Measurements from ENCODE around the gene ARHGAP32.

Gene ARHGAP32

DNA sequence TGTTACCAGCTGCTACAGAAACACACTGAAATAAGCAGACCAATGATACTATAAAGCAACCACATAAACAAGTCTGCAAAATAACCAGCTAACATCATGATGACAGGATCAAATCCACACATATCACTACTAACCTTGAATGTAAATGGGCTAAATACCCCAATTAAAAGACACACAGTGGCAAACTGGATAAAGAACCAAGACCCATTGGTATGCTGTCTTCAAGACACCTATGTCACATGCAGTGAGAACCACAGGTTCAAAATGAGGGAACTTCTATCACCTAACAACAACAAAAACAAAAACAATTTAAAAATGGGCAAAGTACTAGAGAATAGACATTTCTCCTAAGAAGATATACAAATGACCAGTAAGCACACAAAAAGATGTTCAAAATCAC, 89.9 kb downstream of the ARHGAP32 start:
- TF ChIP-seq ZC3H10 (CRISPR knock-in tag; IDR thresholded peaks at IDR 0.05): no peak
- TF ChIP-seq ZNF565 (CRISPR knock-in tag; conservative IDR thresholded peaks at IDR 0.05; ENCODE audit: low read depth): no peak
- TF ChIP-seq, protein P1, sequence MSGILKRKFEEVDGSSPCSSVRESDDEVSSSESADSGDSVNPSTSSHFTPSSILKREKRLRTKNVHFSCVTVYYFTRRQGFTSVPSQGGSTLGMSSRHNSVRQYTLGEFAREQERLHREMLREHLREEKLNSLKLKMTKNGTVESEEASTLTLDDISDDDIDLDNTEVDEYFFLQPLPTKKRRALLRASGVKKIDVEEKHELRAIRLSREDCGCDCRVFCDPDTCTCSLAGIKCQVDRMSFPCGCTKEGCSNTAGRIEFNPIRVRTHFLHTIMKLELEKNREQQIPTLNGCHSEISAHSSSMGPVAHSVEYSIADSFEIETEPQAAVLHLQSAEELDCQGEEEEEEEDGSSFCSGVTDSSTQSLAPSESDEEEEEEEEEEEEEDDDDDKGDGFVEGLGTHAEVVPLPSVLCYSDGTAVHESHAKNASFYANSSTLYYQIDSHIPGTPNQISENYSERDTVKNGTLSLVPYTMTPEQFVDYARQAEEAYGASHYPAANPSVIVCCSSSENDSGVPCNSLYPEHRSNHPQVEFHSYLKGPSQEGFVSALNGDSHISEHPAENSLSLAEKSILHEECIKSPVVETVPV (CRISPR knock-in tag; IDR thresholded peaks at IDR 0.05): no peak
- TF ChIP-seq, protein P2, sequence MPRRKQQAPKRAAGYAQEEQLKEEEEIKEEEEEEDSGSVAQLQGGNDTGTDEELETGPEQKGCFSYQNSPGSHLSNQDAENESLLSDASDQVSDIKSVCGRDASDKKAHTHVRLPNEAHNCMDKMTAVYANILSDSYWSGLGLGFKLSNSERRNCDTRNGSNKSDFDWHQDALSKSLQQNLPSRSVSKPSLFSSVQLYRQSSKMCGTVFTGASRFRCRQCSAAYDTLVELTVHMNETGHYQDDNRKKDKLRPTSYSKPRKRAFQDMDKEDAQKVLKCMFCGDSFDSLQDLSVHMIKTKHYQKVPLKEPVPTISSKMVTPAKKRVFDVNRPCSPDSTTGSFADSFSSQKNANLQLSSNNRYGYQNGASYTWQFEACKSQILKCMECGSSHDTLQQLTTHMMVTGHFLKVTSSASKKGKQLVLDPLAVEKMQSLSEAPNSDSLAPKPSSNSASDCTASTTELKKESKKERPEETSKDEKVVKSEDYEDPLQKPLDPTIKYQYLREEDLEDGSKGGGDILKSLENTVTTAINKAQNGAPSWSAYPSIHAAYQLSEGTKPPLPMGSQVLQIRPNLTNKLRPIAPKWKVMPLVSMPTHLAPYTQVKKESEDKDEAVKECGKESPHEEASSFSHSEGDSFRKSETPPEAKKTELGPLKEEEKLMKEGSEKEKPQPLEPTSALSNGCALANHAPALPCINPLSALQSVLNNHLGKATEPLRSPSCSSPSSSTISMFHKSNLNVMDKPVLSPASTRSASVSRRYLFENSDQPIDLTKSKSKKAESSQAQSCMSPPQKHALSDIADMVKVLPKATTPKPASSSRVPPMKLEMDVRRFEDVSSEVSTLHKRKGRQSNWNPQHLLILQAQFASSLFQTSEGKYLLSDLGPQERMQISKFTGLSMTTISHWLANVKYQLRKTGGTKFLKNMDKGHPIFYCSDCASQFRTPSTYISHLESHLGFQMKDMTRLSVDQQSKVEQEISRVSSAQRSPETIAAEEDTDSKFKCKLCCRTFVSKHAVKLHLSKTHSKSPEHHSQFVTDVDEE (CRISPR knock-in tag; IDR thresholded peaks at IDR 0.05): no peak
- no peak for TF ChIP-seq ARNTL (CRISPR knock-in tag; IDR thresholded peaks at IDR 0.05; ENCODE audit: borderline replicate concordance, low read depth)
- TF ChIP-seq GLIS3 (CRISPR knock-in tag; IDR thresholded peaks at IDR 0.05): no peak
- no peak for TF ChIP-seq CSDC2 (CRISPR knock-in tag; IDR thresholded peaks at IDR 0.05)
- no peak for TF ChIP-seq ZNF70 (CRISPR knock-in tag; IDR thresholded peaks at IDR 0.05)
- no peak for TF ChIP-seq ZFP30 (CRISPR knock-in tag; IDR thresholded peaks at IDR 0.05)
- no peak for TF ChIP-seq ZFP3 (CRISPR knock-in tag; IDR thresholded peaks at IDR 0.05)
- TF ChIP-seq OSR1 (CRISPR knock-in tag; IDR thresholded peaks at IDR 0.05): no peak
- no peak for TF ChIP-seq ISL1 (CRISPR knock-in tag; IDR thresholded peaks at IDR 0.05)
- TF ChIP-seq, protein P3, sequence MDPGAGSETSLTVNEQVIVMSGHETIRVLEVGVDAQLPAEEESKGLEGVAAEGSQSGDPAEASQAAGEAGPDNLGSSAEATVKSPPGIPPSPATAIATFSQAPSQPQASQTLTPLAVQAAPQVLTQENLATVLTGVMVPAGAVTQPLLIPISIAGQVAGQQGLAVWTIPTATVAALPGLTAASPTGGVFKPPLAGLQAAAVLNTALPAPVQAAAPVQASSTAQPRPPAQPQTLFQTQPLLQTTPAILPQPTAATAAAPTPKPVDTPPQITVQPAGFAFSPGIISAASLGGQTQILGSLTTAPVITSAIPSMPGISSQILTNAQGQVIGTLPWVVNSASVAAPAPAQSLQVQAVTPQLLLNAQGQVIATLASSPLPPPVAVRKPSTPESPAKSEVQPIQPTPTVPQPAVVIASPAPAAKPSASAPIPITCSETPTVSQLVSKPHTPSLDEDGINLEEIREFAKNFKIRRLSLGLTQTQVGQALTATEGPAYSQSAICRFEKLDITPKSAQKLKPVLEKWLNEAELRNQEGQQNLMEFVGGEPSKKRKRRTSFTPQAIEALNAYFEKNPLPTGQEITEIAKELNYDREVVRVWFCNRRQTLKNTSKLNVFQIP (CRISPR knock-in tag; IDR thresholded peaks at IDR 0.05; ENCODE audit: borderline replicate concordance, low read depth): no peak
- no peak for TF ChIP-seq PPARA (CRISPR knock-in tag; IDR thresholded peaks at IDR 0.05; ENCODE audit: borderline replicate concordance)
- ATAC-seq: no peak

DNA sequence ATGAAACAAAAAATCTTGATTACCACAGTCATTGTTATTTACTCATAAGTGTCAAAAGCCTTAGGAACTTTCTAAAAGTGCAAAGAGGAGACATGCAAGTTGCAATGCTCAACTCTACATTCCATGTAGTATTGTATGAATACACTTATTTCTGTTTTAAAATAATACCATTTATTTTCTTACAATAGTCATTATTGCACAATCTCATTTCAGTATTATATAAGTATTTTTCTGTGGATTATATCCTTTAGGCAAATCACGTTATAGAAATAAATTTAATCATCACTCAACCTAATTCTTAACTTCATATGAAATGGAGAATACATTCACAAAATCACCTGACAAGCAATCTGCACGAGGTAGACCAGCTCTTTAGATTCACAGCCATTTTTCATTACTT, 98.8 kb downstream of the ARHGAP32 start:
- no peak for ATAC-seq
- TF ChIP-seq GLIS3 (CRISPR knock-in tag; IDR thresholded peaks at IDR 0.05) (no peak), ZFP30 (CRISPR knock-in tag; IDR thresholded peaks at IDR 0.05) (no peak), ARNTL (CRISPR knock-in tag; IDR thresholded peaks at IDR 0.05; ENCODE audit: borderline replicate concordance, low read depth) (no peak), TCF4 (CRISPR knock-in tag; IDR thresholded peaks at IDR 0.05; ENCODE audit: borderline replicate concordance) (no peak), ZFP3 (CRISPR knock-in tag; IDR thresholded peaks at IDR 0.05) (no peak), OSR1 (CRISPR knock-in tag; IDR thresholded peaks at IDR 0.05) (no peak), ZNF70 (CRISPR knock-in tag; IDR thresholded peaks at IDR 0.05) (no peak), CSDC2 (CRISPR knock-in tag; IDR thresholded peaks at IDR 0.05) (no peak), ZNF8 (CRISPR knock-in tag; IDR thresholded peaks at IDR 0.05) (no peak), PPARA (CRISPR knock-in tag; IDR thresholded peaks at IDR 0.05; ENCODE audit: borderline replicate concordance) (no peak)
- TF ChIP-seq, protein P3 (CRISPR knock-in tag; IDR thresholded peaks at IDR 0.05; ENCODE audit: borderline replicate concordance, low read depth): no peak

DNA sequence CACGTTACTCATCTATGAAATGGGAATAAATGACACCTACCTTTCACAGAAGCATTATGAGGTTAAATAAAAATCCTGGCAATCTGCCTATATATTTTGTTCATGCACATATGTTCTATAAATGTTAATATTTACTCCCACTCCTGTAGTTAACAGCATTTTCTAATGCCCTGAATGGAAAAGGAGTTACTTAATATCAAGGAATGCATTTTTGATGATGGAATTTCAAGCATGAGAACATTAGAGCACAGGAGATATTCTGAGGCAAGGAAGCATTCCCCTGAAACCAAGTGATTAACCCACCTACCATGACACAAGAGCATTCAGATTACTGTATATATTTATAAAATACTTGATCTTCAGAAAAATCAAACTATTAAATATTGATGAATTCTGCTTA, 102.1 kb downstream of the ARHGAP32 start:
- peak; percentile 66; the same call in 2 of the 3 replicates for ATAC-seq
- TF ChIP-seq ZC3H10 (CRISPR knock-in tag; IDR thresholded peaks at IDR 0.05) (no peak), ISL1 (CRISPR knock-in tag; IDR thresholded peaks at IDR 0.05) (peak; percentile 53)

DNA sequence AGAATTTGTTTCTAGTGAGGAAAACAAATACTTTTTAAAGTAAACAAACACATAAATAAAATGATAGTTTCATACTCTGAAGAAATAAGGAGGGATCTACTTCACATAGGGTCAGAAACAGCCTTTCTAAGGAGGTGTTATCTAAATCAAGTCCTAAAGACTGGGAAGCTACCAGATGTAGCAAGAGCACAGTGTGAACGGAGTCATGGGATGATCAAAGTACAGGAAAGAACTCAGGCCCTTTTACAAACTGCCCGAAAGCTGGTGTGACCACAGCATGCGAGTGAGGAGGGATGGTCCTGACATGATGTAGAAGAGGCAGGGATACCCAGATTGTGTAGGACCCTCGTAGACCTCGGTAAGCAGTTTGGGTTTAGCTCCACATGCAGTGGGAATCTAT, 102.8 kb downstream of the ARHGAP32 start:
- no peak for ATAC-seq
- TF ChIP-seq ZFP30 (CRISPR knock-in tag; IDR thresholded peaks at IDR 0.05) (no peak), ISL1 (CRISPR knock-in tag; IDR thresholded peaks at IDR 0.05) (no peak), ESRRG (CRISPR knock-in tag; IDR thresholded peaks at IDR 0.05) (no peak), ZNF70 (CRISPR knock-in tag; IDR thresholded peaks at IDR 0.05) (no peak), TOX (CRISPR knock-in tag; IDR thresholded peaks at IDR 0.05; ENCODE audit: borderline replicate concordance) (no peak), CSDC2 (CRISPR knock-in tag; IDR thresholded peaks at IDR 0.05) (no peak), ZNF565 (CRISPR knock-in tag; conservative IDR thresholded peaks at IDR 0.05; ENCODE audit: low read depth) (no peak), BACH2 (CRISPR knock-in tag; IDR thresholded peaks at IDR 0.05; ENCODE audit: borderline replicate concordance) (no peak), OSR1 (CRISPR knock-in tag; IDR thresholded peaks at IDR 0.05) (no peak), TCF4 (CRISPR knock-in tag; IDR thresholded peaks at IDR 0.05; ENCODE audit: borderline replicate concordance) (no peak)
- TF ChIP-seq, protein P1 (CRISPR knock-in tag; IDR thresholded peaks at IDR 0.05): no peak
- TF ChIP-seq, protein P3 (CRISPR knock-in tag; IDR thresholded peaks at IDR 0.05; ENCODE audit: borderline replicate concordance, low read depth): no peak
- TF ChIP-seq, protein P4, sequence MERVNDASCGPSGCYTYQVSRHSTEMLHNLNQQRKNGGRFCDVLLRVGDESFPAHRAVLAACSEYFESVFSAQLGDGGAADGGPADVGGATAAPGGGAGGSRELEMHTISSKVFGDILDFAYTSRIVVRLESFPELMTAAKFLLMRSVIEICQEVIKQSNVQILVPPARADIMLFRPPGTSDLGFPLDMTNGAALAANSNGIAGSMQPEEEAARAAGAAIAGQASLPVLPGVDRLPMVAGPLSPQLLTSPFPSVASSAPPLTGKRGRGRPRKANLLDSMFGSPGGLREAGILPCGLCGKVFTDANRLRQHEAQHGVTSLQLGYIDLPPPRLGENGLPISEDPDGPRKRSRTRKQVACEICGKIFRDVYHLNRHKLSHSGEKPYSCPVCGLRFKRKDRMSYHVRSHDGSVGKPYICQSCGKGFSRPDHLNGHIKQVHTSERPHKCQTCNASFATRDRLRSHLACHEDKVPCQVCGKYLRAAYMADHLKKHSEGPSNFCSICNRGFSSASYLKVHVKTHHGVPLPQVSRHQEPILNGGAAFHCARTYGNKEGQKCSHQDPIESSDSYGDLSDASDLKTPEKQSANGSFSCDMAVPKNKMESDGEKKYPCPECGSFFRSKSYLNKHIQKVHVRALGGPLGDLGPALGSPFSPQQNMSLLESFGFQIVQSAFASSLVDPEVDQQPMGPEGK (CRISPR knock-in tag; IDR thresholded peaks at IDR 0.05; ENCODE audit: borderline replicate concordance): no peak
